IPS-18a (cell line): Measurements from ENCODE around the gene WFDC2.
A peak's percentile ranks its signal among the peaks of the same experiment; 100 is the strongest.

ENCODE experiments used
- H3K27ac ChIP-seq: one replicate; pipeline ENCODE4 v1.5.1; 2013; ENCODE audit warnings: low read length
- H3K27me3 ChIP-seq: one replicate; pipeline ENCODE4 v1.6.1; 2013; ENCODE audit warnings: mild to moderate bottlenecking, low read length; ENCODE audit not compliant: control insufficient read depth, insufficient read depth
- H3K36me3 ChIP-seq: one replicate; pipeline ENCODE4 v1.6.1; 2013; ENCODE audit warnings: low read depth, low read length; ENCODE audit not compliant: control insufficient read depth
- H3K4me1 ChIP-seq: one replicate; pipeline ENCODE4 v1.6.1; 2013; ENCODE audit warnings: low read depth, low read length; ENCODE audit not compliant: control insufficient read depth
- H3K4me3 ChIP-seq: one replicate; pipeline ENCODE4 v1.5.1; 2013; ENCODE audit warnings: low read length
- H3K9ac ChIP-seq: one replicate; pipeline ENCODE4 v1.6.1; 2013; ENCODE audit warnings: mild to moderate bottlenecking, low read length, moderate library complexity
- H3K9me3 ChIP-seq: one replicate; pipeline ENCODE4 v1.6.1; 2013; ENCODE audit warnings: low read depth, low read length; ENCODE audit not compliant: control insufficient read depth

The WFDC2 gene

DNA sequence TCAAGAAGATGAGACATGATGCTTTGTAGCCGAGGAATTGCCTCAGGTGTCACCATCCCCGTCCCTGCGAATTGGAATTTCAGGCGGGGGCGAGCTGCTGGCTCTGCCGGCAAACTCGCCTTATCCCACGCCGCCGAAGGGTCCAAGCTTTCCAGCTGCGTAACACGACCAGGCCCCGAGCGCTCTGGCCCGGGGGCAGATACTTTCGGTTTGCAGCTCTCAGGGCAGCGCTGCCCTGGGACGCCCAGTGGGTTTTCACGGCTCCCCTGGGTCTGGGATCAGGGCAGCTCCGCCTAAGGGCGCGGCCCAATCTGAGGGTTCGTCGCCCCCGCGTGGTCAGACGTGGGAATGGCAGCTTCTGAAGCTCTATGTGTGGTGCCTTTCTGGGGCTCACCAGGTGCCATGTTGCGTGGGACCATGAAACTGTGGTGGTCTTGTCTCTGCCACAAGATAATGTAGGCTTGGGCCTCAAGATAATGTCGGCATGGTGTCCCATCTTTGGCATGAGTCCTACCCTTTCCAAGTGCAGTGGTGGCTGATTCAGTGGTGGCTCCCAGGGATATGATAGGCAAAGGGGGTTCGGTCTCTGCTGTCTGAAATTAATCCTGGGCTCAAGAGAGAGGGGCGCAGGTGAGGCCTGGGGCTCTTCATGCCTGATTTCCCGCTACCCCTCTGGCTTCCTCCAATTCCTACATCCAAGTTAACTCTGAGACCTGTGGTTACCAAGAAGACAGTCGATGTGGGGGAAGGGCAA lies 32.6 kb upstream of the WFDC2 start:
- Histone ChIP-seq H3K27ac (no peak overlapping the region), H3K27me3 (peaks cover 7% of the 10 kb centered on the region)

GRCh38 chr20:45440424-45440823 lies 29.1 kb upstream of the WFDC2 start:
- Histone ChIP-seq H3K9me3 (no peaks in the 10 kb centered on the region), H3K36me3 (no peaks in the 10 kb centered on the region), H3K4me3 (no peak overlapping the region), H3K9ac (no peak overlapping the region), H3K27me3 (peaks cover 7% of the 10 kb centered on the region), H3K4me1 (peaks cover 4% of the 10 kb centered on the region), H3K27ac (no peak overlapping the region)

More for the DNA sequence above, 32.6 kb upstream of the WFDC2 start:
- no peaks in the 10 kb centered on the region for H3K36me3 ChIP-seq
- H3K4me1 ChIP-seq = peaks cover 4% of the 10 kb centered on the region
- H3K9ac ChIP-seq = peak overlapping the region; percentile 16
- peak overlapping the region; percentile 70 for H3K4me3 ChIP-seq
- no peaks in the 10 kb centered on the region for H3K9me3 ChIP-seq

DNA sequence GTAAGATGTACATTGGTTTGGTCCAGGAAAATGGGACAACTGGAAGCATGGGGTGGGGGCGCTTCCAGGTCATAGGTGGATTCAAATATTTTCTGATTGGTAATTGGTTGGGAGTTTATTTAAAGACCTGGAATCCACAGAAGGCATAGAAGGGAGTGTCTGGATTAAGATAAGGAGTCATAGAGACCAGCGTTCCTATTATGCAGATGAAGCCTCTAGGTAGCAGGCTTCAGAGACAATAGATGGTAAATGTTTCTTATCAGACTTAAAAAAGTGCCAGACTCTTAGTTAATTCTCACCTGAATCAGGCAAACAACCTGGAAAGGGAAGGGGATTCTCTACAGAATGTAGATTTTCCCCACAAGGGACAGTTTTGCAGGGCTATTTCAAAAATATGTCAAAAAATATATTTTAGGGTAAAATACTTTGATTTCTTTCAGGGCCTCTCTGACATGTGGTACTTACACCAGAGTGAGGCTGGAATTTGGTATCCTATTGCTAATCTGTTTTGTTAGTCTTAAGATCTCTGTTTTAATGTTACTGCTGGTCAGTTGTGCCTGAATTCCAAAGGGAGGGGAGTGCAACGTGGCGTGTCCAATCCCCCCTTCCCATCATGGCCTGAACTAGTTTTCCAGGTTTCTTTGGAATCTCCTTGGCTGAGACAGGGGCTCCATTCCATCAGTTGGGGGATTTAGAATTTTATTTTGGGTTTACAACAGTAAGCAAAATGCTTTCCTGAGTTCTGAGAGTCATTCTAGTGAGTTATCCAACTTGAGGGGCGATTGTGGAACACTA lies 28.5 kb upstream of the WFDC2 start:
- H3K4me1 ChIP-seq = peaks cover 4% of the 10 kb centered on the region
- no peak overlapping the region for H3K4me3 ChIP-seq
- no peaks in the 10 kb centered on the region for H3K36me3 ChIP-seq
- no peak overlapping the region for H3K27ac ChIP-seq
- no peaks in the 10 kb centered on the region for H3K9me3 ChIP-seq
- H3K27me3 ChIP-seq = peaks cover 5% of the 10 kb centered on the region
- no peak overlapping the region for H3K9ac ChIP-seq

DNA sequence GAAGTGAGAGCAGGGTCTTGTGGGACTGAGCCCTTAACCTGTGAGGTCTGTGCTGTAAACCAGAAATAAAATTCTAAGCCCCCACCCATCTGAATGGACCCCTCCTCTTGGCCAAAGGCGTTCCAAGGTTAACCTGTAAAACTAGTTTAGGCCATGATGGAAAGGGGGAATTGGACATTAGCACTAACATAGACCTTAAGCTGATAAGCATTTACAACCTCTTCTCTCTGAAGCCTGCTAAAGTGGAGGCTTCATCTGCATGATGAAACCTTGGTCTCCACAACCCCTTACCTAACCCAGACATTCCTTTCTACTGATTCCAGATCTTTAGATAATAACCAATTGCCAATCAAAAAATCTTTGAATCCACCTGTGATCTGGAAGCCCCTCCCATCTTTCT lies 27.8 kb upstream of the WFDC2 start:
- Histone ChIP-seq H3K27ac (no peak overlapping the region), H3K9me3 (no peaks in the 10 kb centered on the region), H3K9ac (no peak overlapping the region), H3K4me1 (peaks cover 4% of the 10 kb centered on the region), H3K27me3 (no peaks in the 10 kb centered on the region), H3K36me3 (no peaks in the 10 kb centered on the region), H3K4me3 (no peak overlapping the region)

GRCh38 chr20:45444050-45444449 lies 25.5 kb upstream of the WFDC2 start:
- Histone ChIP-seq H3K27me3 (no peaks in the 10 kb centered on the region), H3K36me3 (no peaks in the 10 kb centered on the region), H3K9ac (no peak overlapping the region), H3K4me1 (peaks cover 4% of the 10 kb centered on the region), H3K9me3 (no peaks in the 10 kb centered on the region), H3K27ac (no peak overlapping the region), H3K4me3 (no peak overlapping the region)

DNA sequence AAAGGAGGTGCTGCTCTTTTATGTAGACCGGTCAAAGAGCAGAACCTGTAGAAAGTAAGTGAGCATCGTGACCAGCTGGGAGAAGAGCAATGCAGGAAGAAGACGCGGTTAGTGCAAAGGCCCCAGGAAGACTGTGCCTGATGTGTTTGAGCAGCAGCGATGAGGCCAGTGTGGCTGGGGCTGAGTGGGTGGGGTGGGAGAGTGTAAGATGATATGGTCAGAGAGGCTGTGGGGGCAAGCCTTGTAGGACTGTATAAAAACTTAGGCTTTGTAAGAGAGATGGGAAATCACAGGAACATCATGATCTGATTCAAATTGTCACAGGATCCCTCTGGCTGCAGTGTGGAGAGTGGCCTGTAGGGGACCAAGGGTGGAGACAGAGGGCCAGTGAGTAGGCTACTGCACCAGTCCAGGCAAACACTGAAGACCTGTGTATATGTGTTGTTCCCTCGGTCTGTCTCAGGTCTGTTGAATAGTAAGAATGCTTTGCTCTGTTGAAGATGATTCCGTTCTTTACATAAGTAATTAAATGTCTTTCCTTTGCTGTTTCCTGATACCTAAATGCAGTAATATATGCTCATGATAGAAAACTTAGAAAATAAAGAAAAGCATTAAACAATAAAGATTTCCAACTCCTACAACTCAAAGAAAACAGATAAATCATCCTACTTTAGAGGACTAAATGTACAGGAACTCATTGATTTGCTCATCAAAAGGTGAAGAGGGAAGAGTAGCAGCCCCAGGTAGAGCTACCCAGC lies 23.6 kb upstream of the WFDC2 start:
- H3K9me3 ChIP-seq = no peaks in the 10 kb centered on the region
- H3K9ac ChIP-seq = no peak overlapping the region
- H3K36me3 ChIP-seq = no peaks in the 10 kb centered on the region
- H3K4me3 ChIP-seq = no peak overlapping the region
- H3K27me3 ChIP-seq = no peaks in the 10 kb centered on the region
- H3K27ac ChIP-seq = no peak overlapping the region
- peaks cover 4% of the 10 kb centered on the region for H3K4me1 ChIP-seq

DNA sequence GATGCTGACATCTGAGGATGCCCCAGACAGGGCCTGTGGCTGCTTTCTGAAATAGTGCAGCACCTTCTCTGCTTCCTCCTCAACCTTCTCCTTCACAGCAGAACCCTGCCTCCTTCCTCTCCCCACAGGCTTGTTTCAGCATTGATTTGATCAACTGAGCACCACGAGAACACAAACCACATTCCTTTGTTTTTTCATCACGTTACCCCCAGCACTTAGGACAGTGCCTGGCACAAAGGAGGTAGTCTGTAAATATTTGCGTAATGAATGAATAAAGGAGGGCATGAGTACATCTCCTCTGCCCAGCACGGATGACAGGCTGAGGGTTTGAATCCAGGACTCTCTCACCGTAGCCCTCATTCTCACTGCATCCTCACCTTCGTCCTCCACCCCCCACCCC lies 21.3 kb upstream of the WFDC2 start:
- Histone ChIP-seq H3K9me3 (no peaks in the 10 kb centered on the region), H3K27ac (no peak overlapping the region), H3K4me1 (peaks cover 6% of the 10 kb centered on the region), H3K4me3 (no peak overlapping the region), H3K9ac (no peak overlapping the region), H3K36me3 (no peaks in the 10 kb centered on the region), H3K27me3 (no peaks in the 10 kb centered on the region)

DNA sequence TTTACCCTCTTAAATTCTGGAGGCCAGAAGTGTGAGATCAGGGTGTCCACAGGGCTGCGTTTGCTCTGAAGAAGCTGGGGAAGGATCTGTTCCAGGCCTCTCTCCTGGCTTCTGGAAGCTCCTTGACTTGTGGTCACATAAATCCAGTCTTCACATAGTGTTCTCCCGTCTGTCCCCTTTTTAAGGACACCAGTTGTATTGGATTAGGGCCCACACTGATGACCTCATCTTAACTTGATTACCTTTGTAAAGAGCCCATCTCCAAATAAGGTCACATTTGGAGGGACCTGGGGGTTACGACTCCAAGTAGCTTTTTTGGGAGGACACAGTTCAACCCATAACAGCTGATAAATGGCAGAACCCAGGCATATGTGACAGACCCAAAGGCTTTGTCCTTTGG lies 20.0 kb upstream of the WFDC2 start:
- H3K36me3 ChIP-seq = no peaks in the 10 kb centered on the region
- no peak overlapping the region for H3K27ac ChIP-seq
- H3K4me1 ChIP-seq = peaks cover 6% of the 10 kb centered on the region
- no peaks in the 10 kb centered on the region for H3K27me3 ChIP-seq
- H3K9me3 ChIP-seq = no peaks in the 10 kb centered on the region
- H3K4me3 ChIP-seq = no peak overlapping the region
- no peak overlapping the region for H3K9ac ChIP-seq

- no peaks in the 10 kb centered on the region for H3K36me3 ChIP-seq
- no peak overlapping the region for H3K4me3 ChIP-seq
- H3K9me3 ChIP-seq = no peaks in the 10 kb centered on the region
- no peak overlapping the region for H3K27ac ChIP-seq
- H3K27me3 ChIP-seq = no peaks in the 10 kb centered on the region
- H3K9ac ChIP-seq = no peak overlapping the region
- peaks cover 6% of the 10 kb centered on the region for H3K4me1 ChIP-seq
Measured at GRCh38 chr20:45450097-45450818, 19.3 kb upstream of the WFDC2 start.

- Histone ChIP-seq H3K27me3 (no peaks in the 10 kb centered on the region), H3K36me3 (no peaks in the 10 kb centered on the region), H3K27ac (no peak overlapping the region), H3K9ac (no peak overlapping the region), H3K9me3 (no peaks in the 10 kb centered on the region), H3K4me3 (no peak overlapping the region), H3K4me1 (peaks cover 6% of the 10 kb centered on the region)
Measured at GRCh38 chr20:45452238-45452637, 17.3 kb upstream of the WFDC2 start.
